GM19395 (cell line): ENCODE data around the gene CFTR.

Experiments used
- ATAC-seq: cut with Tn5 transposase; IDR thresholded peaks from one replicate; pipeline ENCODE4 v1.9.1; 2021; ENCODE audit warnings: mild to moderate bottlenecking, moderate library complexity; ENCODE audit not compliant: unreplicated experiment

Gene CFTR

GRCh38 chr7:117582219-117582704 is 102.4 kb downstream of the CFTR start:
- no peak for ATAC-seq

- ATAC-seq, result no peak
Measured at GRCh38 chr7:117587931-117588330, 108.1 kb downstream of the CFTR start.

DNA sequence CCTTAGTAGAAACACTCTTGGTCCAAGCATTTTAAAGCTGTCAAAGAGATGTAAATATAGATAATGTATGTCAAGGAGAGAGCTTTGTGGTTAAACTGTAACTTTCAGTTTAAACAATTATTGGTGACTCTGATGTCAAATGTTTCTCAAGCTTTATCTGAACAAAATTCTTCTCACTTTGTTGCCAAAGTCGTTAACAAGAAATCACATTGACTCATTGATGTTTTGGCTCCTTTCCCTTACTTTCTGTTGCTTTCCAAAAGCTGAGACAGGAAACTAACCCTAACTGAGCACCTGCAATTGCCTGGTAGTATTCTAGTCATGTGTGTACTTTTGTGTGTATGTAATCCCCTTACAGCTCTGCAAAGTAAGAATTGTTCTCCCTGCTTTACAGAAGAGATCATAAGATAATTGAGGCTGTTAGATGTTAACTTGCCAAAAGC is 108.5 kb downstream of the CFTR start:
- no peak for ATAC-seq

- no peak for ATAC-seq
Measured at GRCh38 chr7:117590191-117590590, 110.4 kb downstream of the CFTR start.

GRCh38 chr7:117592011-117592635 is 112.3 kb downstream of the CFTR start:
- ATAC-seq, result no peak

GRCh38 chr7:117596134-117596533 is 116.3 kb downstream of the CFTR start:
- ATAC-seq, result no peak

GRCh38 chr7:117597755-117598154 is 117.9 kb downstream of the CFTR start:
- no peak for ATAC-seq

- no peak for ATAC-seq
Measured at GRCh38 chr7:117600911-117601310, 121.1 kb downstream of the CFTR start.

DNA sequence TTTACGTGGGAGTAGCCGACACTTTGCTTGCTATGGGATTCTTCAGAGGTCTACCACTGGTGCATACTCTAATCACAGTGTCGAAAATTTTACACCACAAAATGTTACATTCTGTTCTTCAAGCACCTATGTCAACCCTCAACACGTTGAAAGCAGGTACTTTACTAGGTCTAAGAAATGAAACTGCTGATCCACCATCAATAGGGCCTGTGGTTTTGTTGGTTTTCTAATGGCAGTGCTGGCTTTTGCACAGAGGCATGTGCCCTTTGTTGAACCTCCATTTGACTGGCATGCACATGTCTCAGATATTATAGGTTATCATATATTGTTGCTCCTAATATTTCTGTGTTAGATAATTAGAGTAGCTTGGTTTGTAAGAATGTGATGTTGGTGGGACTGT is 123.8 kb downstream of the CFTR start:
- no peak for ATAC-seq

- ATAC-seq, result no peak
Measured at GRCh38 chr7:117605712-117606111, 125.9 kb downstream of the CFTR start.

- ATAC-seq, result no peak
Measured at GRCh38 chr7:117606132-117606531, 126.3 kb downstream of the CFTR start.

DNA sequence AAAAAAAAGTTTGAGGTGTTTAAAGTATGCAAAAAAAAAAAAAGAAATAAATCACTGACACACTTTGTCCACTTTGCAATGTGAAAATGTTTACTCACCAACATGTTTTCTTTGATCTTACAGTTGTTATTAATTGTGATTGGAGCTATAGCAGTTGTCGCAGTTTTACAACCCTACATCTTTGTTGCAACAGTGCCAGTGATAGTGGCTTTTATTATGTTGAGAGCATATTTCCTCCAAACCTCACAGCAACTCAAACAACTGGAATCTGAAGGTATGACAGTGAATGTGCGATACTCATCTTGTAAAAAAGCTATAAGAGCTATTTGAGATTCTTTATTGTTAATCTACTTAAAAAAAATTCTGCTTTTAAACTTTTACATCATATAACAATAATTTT is 130.6 kb downstream of the CFTR start:
- ATAC-seq, result no peak

GRCh38 chr7:117612637-117613036 is 132.8 kb downstream of the CFTR start:
- no peak for ATAC-seq

- no peak for ATAC-seq
Measured at GRCh38 chr7:117616694-117617093, 136.9 kb downstream of the CFTR start.

DNA sequence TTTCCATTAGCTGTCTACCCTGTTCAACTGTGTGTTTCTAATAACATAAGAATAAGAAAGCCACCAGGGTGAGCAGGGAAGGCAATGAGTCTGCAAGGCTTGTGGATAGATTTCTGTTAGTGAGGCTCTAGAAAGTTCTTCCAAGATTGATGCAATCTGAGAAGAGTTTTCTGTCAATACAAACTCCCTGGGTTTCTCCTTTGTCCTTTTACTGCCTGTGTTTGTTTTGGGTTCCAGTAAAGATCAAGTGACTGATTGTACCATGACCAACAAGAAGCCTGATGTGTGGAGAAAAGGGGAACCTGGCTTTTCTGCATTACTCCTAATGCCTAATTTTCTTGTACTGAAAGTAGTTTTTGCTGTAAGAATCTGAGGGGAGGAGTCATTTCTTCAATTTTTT is 139.9 kb downstream of the CFTR start:
- no peak for ATAC-seq

- no peak for ATAC-seq
Measured at GRCh38 chr7:117621075-117621618, 141.3 kb downstream of the CFTR start.

DNA sequence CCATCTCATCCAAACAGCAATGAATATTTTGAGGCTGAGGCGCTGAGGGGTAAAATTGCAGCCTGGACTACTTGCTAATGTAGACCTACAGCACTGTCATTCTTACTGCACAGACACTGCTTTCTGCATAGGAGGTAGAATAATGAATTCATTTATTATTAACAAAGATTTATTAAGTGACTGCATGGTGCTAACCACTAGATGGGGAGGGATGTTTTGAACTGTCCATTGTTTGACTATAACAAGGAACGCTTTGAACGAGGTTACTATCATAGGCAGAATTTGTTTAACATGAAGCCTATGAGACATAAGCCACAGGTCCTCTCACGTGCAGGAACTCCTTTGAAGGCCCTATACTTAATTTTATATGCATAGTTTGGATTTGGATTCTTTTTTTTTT is 143.8 kb downstream of the CFTR start:
- no peak for ATAC-seq

GRCh38 chr7:117630501-117630900 is 150.7 kb downstream of the CFTR start:
- ATAC-seq, result no peak

- no peak for ATAC-seq
Measured at GRCh38 chr7:117630907-117631564, 151.2 kb downstream of the CFTR start.

DNA sequence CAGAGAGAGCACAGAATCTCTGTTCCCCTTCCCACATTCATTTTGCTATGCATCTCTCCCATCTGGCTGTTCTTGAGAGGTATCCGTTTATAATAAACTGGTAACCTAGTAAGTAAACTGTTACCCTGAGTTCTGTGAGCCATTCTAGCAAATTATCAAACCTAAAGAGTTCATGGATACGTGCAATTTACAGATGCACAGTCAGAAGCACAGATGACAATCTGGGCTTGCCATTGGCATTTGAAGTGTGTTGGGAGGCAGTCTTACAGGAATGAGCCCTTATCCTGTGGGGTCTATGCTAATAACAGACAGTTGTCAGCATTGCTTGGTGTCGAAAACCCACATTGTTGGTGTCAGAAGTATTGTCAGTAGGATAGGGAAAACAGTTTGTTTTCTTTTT is 151.8 kb downstream of the CFTR start:
- ATAC-seq, result no peak

DNA sequence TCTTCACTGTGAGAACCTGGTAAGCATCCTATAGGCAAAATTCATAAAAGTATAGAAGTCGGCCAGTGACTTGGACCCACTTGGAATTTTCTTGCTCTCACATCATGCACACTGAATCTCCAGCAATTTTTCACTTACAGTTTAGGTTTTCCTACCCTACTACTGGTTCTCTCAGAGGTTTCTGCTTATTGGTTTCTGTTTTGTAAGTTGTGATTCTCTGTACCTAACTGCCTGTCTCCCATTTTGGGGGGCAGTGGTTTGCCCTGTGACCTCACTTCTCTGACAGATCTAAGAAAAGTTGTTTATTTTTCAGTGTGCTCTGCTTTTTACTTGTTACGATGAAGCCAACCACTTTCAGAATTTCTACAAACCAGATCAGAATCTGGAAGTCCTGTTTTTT is 158.1 kb downstream of the CFTR start:
- ATAC-seq, result no peak

DNA sequence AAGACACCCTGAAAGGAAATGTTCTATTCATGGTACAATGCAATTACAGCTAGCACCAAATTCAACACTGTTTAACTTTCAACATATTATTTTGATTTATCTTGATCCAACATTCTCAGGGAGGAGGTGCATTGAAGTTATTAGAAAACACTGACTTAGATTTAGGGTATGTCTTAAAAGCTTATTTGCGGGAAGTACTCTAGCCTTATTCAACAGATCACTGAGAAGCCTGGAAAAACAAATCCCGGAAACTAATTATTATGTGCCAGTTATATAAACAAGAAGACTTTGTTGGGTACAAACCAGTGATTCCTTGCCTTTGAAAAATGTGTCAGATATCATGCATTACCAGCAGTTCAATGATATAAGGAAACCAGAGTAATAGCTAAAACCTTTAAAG is 160.1 kb downstream of the CFTR start:
- ATAC-seq, result no peak
